HepG2 (cell line): ENCODE measurements around the gene NRL. TPM values are rescaled to one million over a fixed set of nuclear protein-coding genes. Genes with fewer than 3 reads are reported as not detected.

Source experiments
- FOXP1 ChIP-seq, 2 experiments: fragments of 450-650 bp in 1 of 2; IDR thresholded peaks; 2 replicates each; pipeline ENCODE4 v1.6.1; 2017 to 2018; ENCODE audit warnings: antibody characterized with exemption in 1 of 2
- HOXA3 ChIP-seq: sonication (generic); formaldehyde crosslinking; IDR thresholded peaks from 2 replicates; pipeline ENCODE4 v1.5.0; 2020; ENCODE audit warnings: missing genetic modification reagents
- HOXD1 ChIP-seq: sonication (generic); formaldehyde crosslinking; IDR thresholded peaks from 2 replicates; pipeline ENCODE4 v1.5.0; 2020; ENCODE audit warnings: missing genetic modification reagents
- JDP2 ChIP-seq: sonication (generic); formaldehyde crosslinking; IDR thresholded peaks from 2 replicates; pipeline ENCODE4 v1.8.1; 2022; ENCODE audit warnings: missing genetic modification reagents, borderline replicate concordance
- SP1 ChIP-seq, 2 experiments: fragments of 450-650 bp in 1 of 2; sonication (generic) in 1 of 2; formaldehyde crosslinking in 1 of 2; IDR thresholded peaks; 2 replicates each; pipeline versions ENCODE4 v1.4.0 to v1.6.1; 2016 to 2020; ENCODE audit warnings: missing genetic modification reagents in 1 of 2
- TIGD3 ChIP-seq: sonication (generic); formaldehyde crosslinking; IDR thresholded peaks from 2 replicates; pipeline ENCODE4 v1.5.1; 2020; ENCODE audit warnings: mild to moderate bottlenecking, missing genetic modification reagents, borderline replicate concordance
- ZFP1 ChIP-seq: IDR thresholded peaks from 2 replicates; pipeline ENCODE4 v1.6.1; 2016
- ZFP90 ChIP-seq: sonication (generic); formaldehyde crosslinking; IDR thresholded peaks from 2 replicates; pipeline ENCODE4 v1.8.0; 2022; ENCODE audit warnings: missing genetic modification reagents, mild to moderate bottlenecking, inconsistent platforms, borderline replicate concordance
- ZKSCAN1 ChIP-seq: fragments of 150-350 bp; IDR thresholded peaks from 2 replicates; pipeline ENCODE4 v1.6.1; 2014; ENCODE audit warnings: low read length
- ZNF326 ChIP-seq: sonication (generic); formaldehyde crosslinking; IDR thresholded peaks from 2 replicates; pipeline ENCODE4 v1.4.0; 2020; ENCODE audit warnings: missing genetic modification reagents, borderline replicate concordance
- ZNF329 ChIP-seq: sonication (generic); formaldehyde crosslinking; IDR thresholded peaks from 2 replicates; pipeline ENCODE4 v1.9.0; 2021; ENCODE audit warnings: low read depth, mild to moderate bottlenecking, missing genetic modification reagents
- polyA plus RNA-seq, 8 experiments: library from polyadenylated mRNA; depleted of rRNA in 3 of 8; stranded (reverse) in 7 of 8; unstranded in 1 of 8; fragments of >200 nt; fragmentation: Illumina TruSeq in 4 of 8; extraction: Trizol in 4 of 8; gene quantifications; 2 replicates each; pipeline versions ENCODE4 v1.2.1 to v1.2.3, GENCODE V29; 2011 to 2016; ENCODE audit warnings: low read depth in 4 of 8, missing spikeins in 1 of 8, mixed read lengths in 1 of 8; ENCODE audit not compliant: insufficient read depth in 1 of 8
- total RNA-seq, 5 experiments: library from RNA; depleted of rRNA; stranded (reverse); fragments of >200 nt; fragmentation: Illumina TruSeq; extraction: Trizol; gene quantifications; 2 replicates each; pipeline ENCODE4 v1.2.3, GENCODE V29; 2016; ENCODE audit warnings: low read depth in 1 of 5
- TF ChIP-seq, protein P1 (sequence below): fragments of 450-650 bp; IDR thresholded peaks from 2 replicates; pipeline ENCODE4 v1.6.1; 2017; ENCODE audit warnings: mild to moderate bottlenecking
- TF ChIP-seq, protein P2 (sequence below): sonication (generic); formaldehyde crosslinking; IDR thresholded peaks from 2 replicates; pipeline ENCODE4 v1.5.1; 2020; ENCODE audit warnings: mild to moderate bottlenecking, missing genetic modification reagents, moderate library complexity
- TF ChIP-seq, protein P3 (sequence below): sonication (generic); formaldehyde crosslinking; IDR thresholded peaks from 2 replicates; pipeline ENCODE4 v1.4.0; 2020; ENCODE audit warnings: missing genetic modification reagents
- TF ChIP-seq, protein P4 (sequence below): sonication (generic); formaldehyde crosslinking; IDR thresholded peaks from 2 replicates; pipeline ENCODE4 v1.4.0; 2020; ENCODE audit warnings: missing genetic modification reagents

Gene NRL
- total and polyA plus RNA-seq, 2 of the 13 experiments (the other 11 are each of a cell fraction or from before 2014, with no cell fraction given) = 2.5 to 4.7 TPM

- TF ChIP-seq TIGD3 (CRISPR knock-in tag) (peak; percentile 99), JDP2 (CRISPR knock-in tag) (no peak), FOXP1 (IDR thresholded peaks at IDR 0.05) (no peak), FOXP1 (CRISPR knock-in tag; IDR thresholded peaks at IDR 0.05) (peak; percentile 56), ZFP90 (CRISPR knock-in tag) (peak; percentile 96), ZNF326 (CRISPR knock-in tag) (0 out of 2 replicates have a peak, but pooled peaks have one; percentile 62), ZFP1 (0 out of 2 replicates have a peak, but pooled peaks have one; percentile 39), HOXD1 (peak; percentile 98), HOXA3 (CRISPR knock-in tag) (peak; percentile 79), SP1 (IDR thresholded peaks at IDR 0.05) (0 out of 2 replicates have a peak, but pooled peaks have one; percentile 37), SP1 (CRISPR knock-in tag; IDR thresholded peaks at IDR 0.05) (peak; percentile 94), ZNF329 (CRISPR knock-in tag) (no peak), ZKSCAN1 (no peak)
- TF ChIP-seq, protein P1, sequence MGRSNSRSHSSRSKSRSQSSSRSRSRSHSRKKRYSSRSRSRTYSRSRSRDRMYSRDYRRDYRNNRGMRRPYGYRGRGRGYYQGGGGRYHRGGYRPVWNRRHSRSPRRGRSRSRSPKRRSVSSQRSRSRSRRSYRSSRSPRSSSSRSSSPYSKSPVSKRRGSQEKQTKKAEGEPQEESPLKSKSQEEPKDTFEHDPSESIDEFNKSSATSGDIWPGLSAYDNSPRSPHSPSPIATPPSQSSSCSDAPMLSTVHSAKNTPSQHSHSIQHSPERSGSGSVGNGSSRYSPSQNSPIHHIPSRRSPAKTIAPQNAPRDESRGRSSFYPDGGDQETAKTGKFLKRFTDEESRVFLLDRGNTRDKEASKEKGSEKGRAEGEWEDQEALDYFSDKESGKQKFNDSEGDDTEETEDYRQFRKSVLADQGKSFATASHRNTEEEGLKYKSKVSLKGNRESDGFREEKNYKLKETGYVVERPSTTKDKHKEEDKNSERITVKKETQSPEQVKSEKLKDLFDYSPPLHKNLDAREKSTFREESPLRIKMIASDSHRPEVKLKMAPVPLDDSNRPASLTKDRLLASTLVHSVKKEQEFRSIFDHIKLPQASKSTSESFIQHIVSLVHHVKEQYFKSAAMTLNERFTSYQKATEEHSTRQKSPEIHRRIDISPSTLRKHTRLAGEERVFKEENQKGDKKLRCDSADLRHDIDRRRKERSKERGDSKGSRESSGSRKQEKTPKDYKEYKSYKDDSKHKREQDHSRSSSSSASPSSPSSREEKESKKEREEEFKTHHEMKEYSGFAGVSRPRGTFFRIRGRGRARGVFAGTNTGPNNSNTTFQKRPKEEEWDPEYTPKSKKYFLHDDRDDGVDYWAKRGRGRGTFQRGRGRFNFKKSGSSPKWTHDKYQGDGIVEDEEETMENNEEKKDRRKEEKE = no peak
- TF ChIP-seq, protein P2, sequence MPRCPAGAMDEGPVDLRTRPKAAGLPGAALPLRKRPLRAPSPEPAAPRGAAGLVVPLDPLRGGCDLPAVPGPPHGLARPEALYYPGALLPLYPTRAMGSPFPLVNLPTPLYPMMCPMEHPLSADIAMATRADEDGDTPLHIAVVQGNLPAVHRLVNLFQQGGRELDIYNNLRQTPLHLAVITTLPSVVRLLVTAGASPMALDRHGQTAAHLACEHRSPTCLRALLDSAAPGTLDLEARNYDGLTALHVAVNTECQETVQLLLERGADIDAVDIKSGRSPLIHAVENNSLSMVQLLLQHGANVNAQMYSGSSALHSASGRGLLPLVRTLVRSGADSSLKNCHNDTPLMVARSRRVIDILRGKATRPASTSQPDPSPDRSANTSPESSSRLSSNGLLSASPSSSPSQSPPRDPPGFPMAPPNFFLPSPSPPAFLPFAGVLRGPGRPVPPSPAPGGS (CRISPR knock-in tag) = peak; percentile 96
- TF ChIP-seq, protein P3, sequence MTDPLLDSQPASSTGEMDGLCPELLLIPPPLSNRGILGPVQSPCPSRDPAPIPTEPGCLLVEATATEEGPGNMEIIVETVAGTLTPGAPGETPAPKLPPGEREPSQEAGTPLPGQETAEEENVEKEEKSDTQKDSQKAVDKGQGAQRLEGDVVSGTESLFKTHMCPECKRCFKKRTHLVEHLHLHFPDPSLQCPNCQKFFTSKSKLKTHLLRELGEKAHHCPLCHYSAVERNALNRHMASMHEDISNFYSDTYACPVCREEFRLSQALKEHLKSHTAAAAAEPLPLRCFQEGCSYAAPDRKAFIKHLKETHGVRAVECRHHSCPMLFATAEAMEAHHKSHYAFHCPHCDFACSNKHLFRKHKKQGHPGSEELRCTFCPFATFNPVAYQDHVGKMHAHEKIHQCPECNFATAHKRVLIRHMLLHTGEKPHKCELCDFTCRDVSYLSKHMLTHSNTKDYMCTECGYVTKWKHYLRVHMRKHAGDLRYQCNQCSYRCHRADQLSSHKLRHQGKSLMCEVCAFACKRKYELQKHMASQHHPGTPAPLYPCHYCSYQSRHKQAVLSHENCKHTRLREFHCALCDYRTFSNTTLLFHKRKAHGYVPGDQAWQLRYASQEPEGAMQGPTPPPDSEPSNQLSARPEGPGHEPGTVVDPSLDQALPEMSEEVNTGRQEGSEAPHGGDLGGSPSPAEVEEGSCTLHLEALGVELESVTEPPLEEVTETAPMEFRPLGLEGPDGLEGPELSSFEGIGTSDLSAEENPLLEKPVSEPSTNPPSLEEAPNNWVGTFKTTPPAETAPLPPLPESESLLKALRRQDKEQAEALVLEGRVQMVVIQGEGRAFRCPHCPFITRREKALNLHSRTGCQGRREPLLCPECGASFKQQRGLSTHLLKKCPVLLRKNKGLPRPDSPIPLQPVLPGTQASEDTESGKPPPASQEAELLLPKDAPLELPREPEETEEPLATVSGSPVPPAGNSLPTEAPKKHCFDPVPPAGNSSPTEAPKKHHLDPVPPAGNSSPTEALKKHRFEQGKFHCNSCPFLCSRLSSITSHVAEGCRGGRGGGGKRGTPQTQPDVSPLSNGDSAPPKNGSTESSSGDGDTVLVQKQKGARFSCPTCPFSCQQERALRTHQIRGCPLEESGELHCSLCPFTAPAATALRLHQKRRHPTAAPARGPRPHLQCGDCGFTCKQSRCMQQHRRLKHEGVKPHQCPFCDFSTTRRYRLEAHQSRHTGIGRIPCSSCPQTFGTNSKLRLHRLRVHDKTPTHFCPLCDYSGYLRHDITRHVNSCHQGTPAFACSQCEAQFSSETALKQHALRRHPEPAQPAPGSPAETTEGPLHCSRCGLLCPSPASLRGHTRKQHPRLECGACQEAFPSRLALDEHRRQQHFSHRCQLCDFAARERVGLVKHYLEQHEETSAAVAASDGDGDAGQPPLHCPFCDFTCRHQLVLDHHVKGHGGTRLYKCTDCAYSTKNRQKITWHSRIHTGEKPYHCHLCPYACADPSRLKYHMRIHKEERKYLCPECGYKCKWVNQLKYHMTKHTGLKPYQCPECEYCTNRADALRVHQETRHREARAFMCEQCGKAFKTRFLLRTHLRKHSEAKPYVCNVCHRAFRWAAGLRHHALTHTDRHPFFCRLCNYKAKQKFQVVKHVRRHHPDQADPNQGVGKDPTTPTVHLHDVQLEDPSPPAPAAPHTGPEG (CRISPR knock-in tag) = peak; percentile 73; the same call in 1 of the 2 replicates
- TF ChIP-seq, protein P4, sequence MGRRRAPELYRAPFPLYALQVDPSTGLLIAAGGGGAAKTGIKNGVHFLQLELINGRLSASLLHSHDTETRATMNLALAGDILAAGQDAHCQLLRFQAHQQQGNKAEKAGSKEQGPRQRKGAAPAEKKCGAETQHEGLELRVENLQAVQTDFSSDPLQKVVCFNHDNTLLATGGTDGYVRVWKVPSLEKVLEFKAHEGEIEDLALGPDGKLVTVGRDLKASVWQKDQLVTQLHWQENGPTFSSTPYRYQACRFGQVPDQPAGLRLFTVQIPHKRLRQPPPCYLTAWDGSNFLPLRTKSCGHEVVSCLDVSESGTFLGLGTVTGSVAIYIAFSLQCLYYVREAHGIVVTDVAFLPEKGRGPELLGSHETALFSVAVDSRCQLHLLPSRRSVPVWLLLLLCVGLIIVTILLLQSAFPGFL (CRISPR knock-in tag) = peak; percentile 95
Observed at GRCh38 chr14:24093901-24094840, 20.6 kb downstream of the NRL start, which contains the start of gene PCK2 (continued).
